Mononuclear cell (primary cell): Measurements from ENCODE around the gene TMEM74B. TPM values are rescaled to one million over a fixed set of nuclear protein-coding genes. Genes with fewer than 3 reads are reported as not detected.

Experiments used
- H3K27me3 ChIP-seq: 2 replicates; pipeline ENCODE4 v1.6.0; 2011; ENCODE audit warnings: low read length, control low read depth; ENCODE audit not compliant: insufficient read depth
- H3K4me1 ChIP-seq: 2 replicates; pipeline ENCODE4 v1.5.1; 2011; ENCODE audit warnings: mild to moderate bottlenecking, low read length, control low read depth; ENCODE audit not compliant: insufficient read depth
- H3K4me3 ChIP-seq: 2 replicates; pipeline ENCODE4 v1.5.1; 2011; ENCODE audit warnings: mild to moderate bottlenecking, low read length, moderate library complexity
- H3K9me3 ChIP-seq: 2 replicates; pipeline ENCODE4 v1.5.1; 2011; ENCODE audit warnings: low read depth, mild to moderate bottlenecking, control low read depth, low read length
- total RNA-seq: library from RNA; depleted of rRNA; stranded (reverse); fragments of >200 nt; gene quantifications from one replicate; pipeline ENCODE4 v1.2.3, GENCODE V29; 2012

TMEM74B gene
- total RNA-seq, 1 donor = not detected

DNA sequence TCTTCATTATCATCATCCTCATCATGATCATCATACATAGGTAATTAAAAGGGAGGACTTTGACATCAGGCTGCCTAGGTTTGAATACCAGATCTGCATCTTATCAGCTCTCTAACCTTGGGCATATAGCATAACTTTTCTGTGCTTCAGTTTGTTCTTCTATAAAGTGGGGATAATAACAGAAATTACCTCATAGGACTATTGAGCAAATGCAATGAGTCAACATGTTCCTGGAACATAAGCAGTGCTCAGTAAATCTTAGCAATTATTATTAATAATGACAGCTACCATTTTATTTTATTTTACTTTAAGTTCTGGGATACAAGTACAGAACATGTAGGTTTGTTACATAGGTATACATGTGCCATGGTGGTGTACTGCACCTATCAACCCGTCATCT, 25.7 kb upstream of the TMEM74B start:
- no peaks in the 10 kb centered on the region for H3K4me1 ChIP-seq
- no peaks in the 10 kb centered on the region for H3K9me3 ChIP-seq
- no peak overlapping the region for H3K4me3 ChIP-seq
- peaks cover 12% of the 10 kb centered on the region for H3K27me3 ChIP-seq

DNA sequence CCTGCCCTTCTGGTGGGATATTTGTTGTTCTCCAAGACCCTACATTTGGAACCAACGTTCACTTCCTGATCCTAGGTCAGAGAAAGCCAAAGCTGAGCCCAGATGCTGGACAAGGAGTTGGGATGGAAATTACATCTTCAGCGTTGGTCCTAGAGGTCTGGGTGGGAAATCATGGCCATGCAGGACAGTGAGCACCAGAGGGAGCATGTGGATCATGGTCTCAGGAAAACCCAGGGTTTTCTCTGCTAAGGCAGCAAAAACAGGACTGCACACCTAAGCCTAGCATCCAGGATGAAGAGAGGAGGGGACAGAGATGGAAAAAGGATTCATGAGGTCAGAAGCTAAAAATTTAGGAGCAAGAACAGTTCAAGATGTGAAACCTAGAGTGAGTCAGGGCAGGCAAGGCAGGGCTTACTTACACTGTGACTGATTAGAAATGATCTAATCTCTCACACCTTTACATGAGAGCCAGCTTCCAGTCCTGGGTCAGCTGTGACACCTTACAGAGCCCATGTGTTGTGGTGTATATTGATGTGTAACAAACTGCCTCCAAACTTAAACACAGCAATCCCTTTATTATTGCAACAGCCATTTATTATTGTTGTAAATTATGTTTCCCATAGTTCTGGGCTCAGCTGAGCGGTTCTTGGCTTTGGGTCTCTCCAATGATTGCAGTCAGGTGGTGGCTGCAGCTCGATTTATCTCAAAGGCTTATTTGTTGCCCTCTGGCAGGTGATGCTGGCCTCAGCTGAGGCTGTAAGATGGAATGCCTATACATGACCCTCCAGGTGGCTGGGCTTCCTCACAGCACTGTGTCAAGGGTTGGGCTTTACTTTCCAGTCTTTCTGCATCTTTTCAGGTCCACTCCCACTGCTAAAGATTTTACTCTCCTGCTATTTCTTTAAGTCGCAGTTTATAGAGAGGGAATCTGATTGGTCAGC, 24.9 kb upstream of the TMEM74B start:
- no peaks in the 10 kb centered on the region for H3K4me1 ChIP-seq
- H3K27me3 ChIP-seq = peaks cover 12% of the 10 kb centered on the region
- H3K4me3 ChIP-seq = no peak overlapping the region
- H3K9me3 ChIP-seq = no peaks in the 10 kb centered on the region

DNA sequence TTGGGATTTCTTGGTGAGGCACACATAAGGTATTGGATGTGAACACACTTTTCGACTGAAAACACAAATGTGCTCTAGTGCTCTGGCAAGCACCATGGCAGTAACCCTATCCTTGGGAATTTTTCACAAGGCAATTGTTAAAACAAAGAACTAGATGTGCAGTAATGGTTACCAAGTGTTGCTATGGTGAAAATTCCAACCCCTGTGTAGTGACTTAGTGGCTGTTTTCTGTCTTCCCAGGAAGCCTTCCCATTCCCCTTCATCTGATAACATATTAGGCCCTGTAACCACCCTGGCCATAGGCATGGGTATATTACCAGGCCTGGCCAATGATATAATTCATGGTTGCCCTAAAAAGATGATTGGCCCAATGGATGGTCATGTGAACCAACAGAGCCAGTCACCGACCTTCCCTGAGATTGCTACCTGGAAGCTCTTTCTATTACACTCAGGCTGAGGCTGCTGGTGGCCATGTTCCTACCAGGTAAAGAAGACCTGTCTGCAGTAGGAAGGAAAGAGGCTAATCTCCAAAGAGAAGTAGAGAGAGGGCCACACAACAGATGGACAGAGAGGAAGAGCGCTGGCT, 22.6 kb upstream of the TMEM74B start:
- Histone ChIP-seq H3K9me3 (no peaks in the 10 kb centered on the region), H3K4me3 (no peak overlapping the region), H3K27me3 (peaks cover 4% of the 10 kb centered on the region), H3K4me1 (no peaks in the 10 kb centered on the region)

DNA sequence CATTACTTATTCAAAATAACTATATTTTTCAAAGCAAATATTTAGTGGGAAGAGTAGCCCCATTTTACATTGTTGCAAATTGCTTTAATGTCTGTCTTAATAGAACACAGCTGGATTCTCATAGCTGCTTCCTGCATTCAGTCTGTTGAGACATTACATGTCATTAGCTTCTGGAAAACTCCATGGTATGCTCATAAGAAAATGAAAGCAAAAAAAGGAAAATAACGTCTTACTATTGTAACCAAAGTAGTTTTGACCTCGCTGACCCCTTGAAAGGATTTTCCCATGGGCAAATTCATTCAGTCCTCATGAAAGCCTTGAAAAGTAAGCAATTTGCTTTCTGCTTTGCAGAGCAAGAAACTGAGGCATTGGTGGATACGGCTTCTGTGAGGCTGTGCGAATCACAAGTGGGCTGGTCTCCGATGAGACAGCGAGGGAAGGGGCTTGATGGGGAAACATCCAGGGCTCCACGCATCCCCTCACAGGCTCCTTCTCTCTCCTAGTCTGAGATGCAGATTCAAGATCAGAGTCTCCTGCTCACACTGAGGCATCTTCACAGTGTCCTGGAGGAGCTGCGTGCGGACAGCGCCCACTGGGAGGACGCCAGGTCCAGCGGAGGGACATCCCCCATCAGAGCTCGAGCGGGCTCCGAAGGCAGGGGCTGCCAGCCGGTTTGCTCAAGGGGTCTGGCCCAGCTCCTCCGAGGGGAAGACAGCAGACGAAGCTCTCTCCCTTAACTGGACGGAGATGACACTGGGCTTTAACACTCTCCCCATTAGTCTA, 21.8 kb upstream of the TMEM74B start:
- no peaks in the 10 kb centered on the region for H3K27me3 ChIP-seq
- H3K4me3 ChIP-seq = no peak overlapping the region

DNA sequence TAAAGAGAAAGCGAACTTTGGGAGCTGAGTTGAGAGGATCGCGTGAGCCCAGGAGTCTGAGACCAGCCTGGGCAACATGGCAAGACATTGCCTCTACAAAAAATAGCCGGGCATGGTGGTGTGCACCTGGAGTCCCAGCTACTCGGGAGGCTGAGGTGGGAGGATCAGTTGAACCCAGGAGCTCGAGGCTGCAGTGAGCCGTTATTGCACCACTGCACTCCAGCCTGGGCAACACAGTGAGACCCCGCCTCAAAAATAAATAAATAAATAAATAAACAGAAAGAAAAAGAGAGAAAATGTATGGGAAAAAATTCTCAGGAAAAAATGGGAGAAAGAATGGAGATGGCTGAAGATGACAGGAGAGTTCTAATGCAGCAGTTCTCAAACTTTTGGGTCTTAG, 21.0 kb upstream of the TMEM74B start:
- Histone ChIP-seq H3K4me3 (no peak overlapping the region), H3K27me3 (no peaks in the 10 kb centered on the region), H3K9me3 (no peaks in the 10 kb centered on the region), H3K4me1 (no peaks in the 10 kb centered on the region)

More for the DNA sequence above, 21.8 kb upstream of the TMEM74B start:
- Histone ChIP-seq H3K4me1 (no peaks in the 10 kb centered on the region), H3K9me3 (no peaks in the 10 kb centered on the region)

DNA sequence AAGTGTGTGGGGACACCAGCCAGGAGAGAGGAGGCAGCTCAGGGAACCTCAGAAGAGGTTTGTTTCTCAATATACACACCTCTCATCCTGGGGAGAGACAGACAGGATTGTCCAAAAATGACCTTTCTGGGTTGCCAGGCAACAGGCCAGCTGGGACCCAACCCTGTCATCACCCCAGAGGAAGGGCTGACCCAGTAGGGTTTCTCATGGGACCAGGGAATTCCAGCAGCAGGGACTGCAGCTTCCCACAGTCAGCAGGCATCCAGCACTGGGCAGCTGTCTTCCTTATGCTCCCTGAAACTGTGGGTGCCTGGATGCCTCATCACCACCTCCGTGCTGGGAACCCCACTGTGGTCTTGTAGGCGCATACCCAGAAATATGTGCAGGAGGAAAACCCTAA, 19.8 kb upstream of the TMEM74B start:
- Histone ChIP-seq H3K27me3 (no peaks in the 10 kb centered on the region), H3K9me3 (no peaks in the 10 kb centered on the region), H3K4me1 (no peaks in the 10 kb centered on the region), H3K4me3 (no peak overlapping the region)

DNA sequence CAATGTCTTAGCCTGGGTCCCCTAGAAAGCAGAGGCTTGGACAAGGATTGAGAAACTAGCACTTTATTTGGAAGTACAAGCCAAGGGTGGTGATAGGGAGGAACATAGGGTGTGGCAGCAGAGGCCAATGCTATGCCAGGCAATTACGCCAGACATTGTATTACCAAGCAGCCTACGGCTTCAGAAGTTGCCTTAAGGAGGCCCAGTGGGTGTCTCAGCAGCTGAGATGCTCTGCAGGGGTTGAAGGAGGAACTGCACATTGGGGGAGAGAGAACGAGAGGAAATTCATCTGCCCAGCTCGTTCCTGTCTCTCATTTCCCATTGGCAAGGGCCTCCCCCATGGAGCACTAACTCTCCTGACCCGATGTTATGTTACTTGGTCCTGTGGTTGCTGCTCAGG, 19.3 kb upstream of the TMEM74B start:
- no peaks in the 10 kb centered on the region for H3K9me3 ChIP-seq
- H3K4me3 ChIP-seq = no peak overlapping the region
- no peaks in the 10 kb centered on the region for H3K4me1 ChIP-seq
- no peaks in the 10 kb centered on the region for H3K27me3 ChIP-seq

DNA sequence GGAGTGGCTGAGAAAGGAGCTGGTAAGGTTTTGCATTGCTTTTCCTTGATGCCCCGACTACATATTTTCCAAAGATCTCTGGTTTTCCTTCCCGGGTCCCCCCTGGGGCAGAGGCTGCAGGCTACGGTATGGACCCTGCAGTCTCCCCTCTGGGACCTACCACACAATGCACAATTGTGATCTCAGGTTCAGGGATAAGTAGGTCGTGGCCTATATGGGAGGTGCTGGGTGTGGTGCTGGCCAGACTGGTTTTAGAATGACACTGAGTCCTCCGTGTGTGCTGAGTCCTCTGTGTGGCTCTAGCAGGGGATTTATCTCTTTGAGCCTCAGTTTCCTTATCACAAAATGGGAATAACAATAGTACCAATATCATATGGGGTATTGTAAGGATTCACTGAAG, 18.8 kb upstream of the TMEM74B start:
- H3K9me3 ChIP-seq = no peaks in the 10 kb centered on the region
- no peaks in the 10 kb centered on the region for H3K27me3 ChIP-seq
- no peaks in the 10 kb centered on the region for H3K4me1 ChIP-seq
- no peak overlapping the region for H3K4me3 ChIP-seq

DNA sequence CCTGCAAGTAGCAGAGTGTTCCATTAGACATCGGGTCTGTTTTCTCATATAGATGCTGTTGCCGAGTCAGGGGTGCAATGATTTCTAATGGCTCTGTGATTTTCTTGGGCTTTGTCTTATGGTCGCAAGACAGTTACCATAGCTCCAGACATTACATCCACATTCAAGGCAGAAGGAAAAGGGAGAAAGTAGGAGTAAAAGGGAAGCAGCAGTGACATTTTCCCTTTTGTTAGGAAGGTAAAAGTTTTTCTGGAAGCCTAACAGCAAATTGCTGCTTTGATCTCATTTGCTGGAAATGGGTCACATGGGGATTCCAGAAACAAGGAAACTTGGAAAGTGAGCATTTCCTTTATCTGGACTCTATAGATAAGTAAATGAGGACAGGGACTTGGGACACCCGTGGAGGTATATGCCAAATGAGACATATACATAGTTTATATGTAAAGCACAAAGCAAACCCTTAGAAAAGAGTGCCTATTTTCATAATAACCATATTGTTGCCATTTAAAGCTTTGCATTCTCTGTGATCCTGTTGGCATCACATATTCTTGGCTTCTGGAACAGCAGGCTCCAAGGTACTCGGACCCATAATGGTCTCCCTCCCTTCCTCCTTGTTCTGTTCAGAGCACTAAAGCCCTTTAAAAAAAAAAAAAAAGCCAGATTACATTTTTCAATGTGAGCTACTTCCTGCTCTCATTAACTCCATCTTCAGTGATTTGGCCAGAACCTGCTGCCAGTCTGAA, 18.2 kb upstream of the TMEM74B start, which contains the start of gene C20orf202:
TSS of gene C20orf202 (plus strand) at position 693 of the 743 bp plus-strand sequence. CDS start 132 bp downstream, outside the sequence.
- H3K4me3 ChIP-seq = no peak within 1 kb of the TSS
- H3K27me3 ChIP-seq = no peaks in the 10 kb centered on the region
- no peaks in the 10 kb centered on the region for H3K4me1 ChIP-seq
- H3K9me3 ChIP-seq = no peaks in the 10 kb centered on the region

DNA sequence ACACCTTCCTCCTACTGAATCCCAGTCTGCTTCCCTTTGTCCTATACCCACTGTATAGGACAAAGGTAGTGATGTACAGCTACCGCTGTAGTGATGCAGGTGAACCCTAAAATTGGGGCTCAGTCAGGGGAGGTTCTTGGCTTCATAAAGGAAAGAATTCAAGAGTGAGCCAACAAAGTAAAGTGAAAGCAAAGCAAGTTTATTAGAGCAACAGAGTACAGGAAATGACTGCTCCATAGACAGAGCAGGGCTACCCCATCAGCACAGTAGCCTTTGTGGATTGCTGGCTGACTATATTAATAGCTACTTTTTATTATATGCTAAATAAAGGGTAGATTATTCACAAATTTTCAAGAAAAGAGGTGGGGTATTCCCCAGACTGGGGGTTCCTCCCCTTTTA, 15.2 kb upstream of the TMEM74B start:
- H3K4me3 ChIP-seq = no peak overlapping the region
- no peaks in the 10 kb centered on the region for H3K4me1 ChIP-seq

DNA sequence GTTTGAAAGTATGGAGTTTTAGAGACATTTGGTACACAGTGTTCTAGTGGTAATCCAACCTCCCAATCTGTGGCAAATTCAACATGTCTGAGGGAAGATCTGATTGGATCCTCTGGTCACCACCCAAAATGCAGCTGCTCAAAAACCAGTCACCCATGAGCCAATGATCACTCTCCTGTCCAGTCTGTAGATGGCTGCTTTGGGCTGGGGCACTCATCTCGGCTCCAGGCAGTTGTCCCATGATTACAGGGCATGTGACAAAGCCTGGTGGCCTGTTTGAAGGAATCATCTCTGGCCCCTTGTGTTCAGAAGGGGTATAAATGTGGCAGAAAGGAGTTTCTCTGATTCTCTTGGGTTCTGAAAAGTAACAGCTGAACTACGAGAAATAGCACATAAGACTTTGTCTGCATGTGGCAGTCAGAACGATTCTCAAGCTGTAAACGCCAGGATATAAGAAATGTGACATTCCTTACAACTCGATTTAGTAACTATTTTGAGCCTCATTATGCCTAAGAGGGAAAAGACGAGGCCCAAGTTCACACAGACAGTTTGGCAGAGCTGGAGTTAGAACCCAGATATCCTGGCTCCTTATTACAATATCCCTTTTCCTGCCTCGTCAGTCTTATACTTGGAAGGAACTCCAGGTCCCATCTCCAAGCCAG, 14.6 kb upstream of the TMEM74B start:
- H3K9me3 ChIP-seq = no peaks in the 10 kb centered on the region
- H3K27me3 ChIP-seq = no peaks in the 10 kb centered on the region
- H3K4me3 ChIP-seq = no peak overlapping the region
- no peaks in the 10 kb centered on the region for H3K4me1 ChIP-seq

More for the DNA sequence above, 15.2 kb upstream of the TMEM74B start:
- Histone ChIP-seq H3K27me3 (no peaks in the 10 kb centered on the region), H3K9me3 (no peaks in the 10 kb centered on the region)

DNA sequence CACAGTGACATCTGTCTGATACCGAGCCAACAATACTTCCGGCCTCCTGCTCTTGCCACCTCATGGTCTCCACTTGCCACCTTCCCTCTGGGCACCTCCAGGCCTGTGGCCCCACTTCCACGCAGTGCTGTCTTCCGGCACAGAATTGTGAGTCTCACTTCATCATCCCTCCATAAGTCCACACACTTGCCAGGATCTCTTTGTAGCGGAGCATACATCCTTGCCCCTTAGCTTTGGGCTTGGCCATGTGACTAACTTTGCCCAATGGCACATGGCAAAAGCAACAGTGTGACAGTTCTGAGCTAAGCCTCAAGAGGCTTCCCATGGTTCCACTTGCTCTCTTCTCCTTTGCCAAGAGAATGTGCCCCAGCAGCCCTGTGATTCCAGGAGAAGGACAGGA, 14.0 kb upstream of the TMEM74B start:
- no peaks in the 10 kb centered on the region for H3K9me3 ChIP-seq
- no peaks in the 10 kb centered on the region for H3K4me1 ChIP-seq
- H3K27me3 ChIP-seq = no peaks in the 10 kb centered on the region
- no peak overlapping the region for H3K4me3 ChIP-seq

DNA sequence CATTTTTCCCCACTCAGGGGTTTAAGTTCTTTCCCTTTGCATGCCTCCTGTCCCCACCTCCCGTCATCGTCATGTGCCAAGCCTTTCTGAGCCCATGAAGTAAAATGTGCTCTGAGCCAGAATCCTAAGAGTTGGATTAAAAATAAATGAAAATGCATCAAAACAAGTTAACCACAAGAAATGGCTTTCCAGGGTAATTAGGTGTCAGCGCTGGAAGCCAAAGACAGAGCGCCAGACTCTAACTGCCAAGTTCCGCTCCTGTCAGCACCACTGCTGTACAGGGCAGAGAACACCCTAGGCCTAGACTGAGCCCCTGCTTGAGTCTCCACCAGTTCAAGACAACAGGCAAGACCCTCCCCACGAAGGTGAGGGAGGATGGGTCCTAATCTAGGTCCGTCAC, 13.0 kb upstream of the TMEM74B start:
- no peaks in the 10 kb centered on the region for H3K4me1 ChIP-seq
- H3K9me3 ChIP-seq = no peaks in the 10 kb centered on the region
- no peaks in the 10 kb centered on the region for H3K27me3 ChIP-seq
- no peak overlapping the region for H3K4me3 ChIP-seq

DNA sequence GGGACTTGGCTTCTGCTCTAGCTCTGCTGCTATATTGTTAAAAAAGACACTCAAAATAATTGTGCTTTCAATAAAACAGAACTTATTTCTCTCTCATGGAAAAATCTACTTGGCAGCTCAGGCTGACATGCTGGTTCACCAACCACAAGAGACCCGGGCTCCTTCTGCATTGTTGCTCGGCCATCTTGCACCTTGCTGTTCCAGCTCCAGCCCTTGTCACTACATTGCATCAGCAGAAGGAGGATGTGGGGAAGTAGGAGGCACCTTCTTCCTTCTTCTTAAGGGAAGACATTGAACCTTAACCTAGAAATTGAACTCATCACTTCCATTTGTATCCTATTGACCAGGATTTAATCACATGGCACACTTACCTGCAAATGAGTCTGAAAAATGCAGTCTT, 11.9 kb upstream of the TMEM74B start:
- Histone ChIP-seq H3K4me1 (no peaks in the 10 kb centered on the region), H3K4me3 (no peak overlapping the region), H3K27me3 (no peaks in the 10 kb centered on the region), H3K9me3 (no peaks in the 10 kb centered on the region)
